NCI-H128 (cell line): ENCODE data around the gene PLEKHA7.
A peak's percentile ranks its signal among the peaks of the same experiment; 100 is the strongest.
"Not testable (repeated sequence)": the region's sequence is repeated elsewhere in the genome, so short reads cannot be mapped to it uniquely, and the experiment has no call there.

Source experiments
- DNase-seq: peaks from one replicate; lab custom pipeline; 2025; ENCODE audit not compliant: unreplicated experiment; lab: John Stamatoyannopoulos, UW

Gene PLEKHA7

DNA sequence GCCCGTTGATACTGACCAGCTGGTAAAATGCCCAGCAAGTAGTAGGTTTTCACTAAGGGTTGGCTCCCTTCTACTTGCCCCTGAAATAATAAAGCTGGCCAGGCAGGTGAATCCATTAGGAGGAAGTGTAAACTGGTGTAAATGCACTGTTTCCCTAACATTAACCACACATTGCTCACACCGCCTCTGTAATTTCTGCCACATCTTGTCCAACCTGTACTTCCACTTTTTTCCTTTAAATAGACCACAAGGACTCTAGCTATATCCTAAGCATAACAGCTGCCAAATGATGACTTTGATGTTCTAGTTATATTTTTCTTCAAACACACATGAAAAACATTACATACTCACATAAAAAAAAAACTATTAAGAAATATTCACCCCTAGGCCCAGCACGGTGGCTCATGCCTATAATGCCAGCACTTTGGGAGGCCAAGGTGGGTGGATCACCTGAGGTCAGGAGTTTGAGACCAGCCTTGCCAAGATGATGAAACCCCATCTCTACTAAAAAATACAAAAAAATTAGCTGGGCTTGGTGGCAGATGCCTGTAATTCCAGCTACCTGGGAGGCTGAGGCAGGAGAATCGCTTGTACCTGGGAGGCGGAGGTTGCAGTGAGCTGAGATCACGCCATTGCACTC, 95.6 kb downstream of the PLEKHA7 start:
- DNase-seq = not testable (repeated sequence)

DNA sequence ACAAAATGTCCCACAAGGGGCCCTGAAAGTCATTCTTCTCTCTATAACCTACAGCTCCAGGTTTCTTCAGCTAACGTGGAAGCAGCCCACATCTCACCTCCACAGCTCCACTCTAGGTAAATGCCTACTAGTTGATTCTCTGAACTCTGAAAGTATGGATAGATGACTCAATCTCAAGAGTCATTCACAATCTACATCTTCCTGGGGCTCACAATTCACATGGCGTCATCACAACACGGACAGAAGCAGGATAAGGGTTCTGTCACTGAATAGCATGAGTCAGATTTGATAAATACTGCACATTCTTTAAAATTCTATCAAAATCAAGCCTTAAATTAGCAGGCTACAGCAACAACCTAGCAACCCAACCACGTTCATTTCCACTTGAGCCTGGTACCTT, 96.3 kb downstream of the PLEKHA7 start:
- DNase-seq = no peak

- DNase-seq = peak; percentile 66
Observed at GRCh38 chr11:16912692-16913111, 101.5 kb downstream of the PLEKHA7 start.

DNA sequence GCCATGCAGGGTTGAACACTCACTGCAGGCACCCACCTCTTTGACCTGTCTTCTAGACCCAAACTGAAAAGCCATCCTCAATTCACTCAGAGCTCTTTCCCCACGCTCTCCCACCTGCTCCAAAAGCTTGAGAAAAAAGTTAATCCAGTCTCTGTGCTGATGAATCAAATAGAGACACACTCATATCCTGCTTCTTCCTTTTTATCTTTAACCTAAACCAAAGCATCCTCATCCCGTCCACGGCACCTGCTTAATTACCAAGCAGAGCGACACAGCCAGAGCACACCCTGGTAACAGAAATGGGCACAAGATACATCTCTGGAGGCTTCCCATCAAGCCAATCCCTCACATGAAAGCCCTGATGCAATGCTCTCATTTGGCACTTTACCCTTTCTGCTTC, 102.6 kb downstream of the PLEKHA7 start:
- DNase-seq = no peak

DNA sequence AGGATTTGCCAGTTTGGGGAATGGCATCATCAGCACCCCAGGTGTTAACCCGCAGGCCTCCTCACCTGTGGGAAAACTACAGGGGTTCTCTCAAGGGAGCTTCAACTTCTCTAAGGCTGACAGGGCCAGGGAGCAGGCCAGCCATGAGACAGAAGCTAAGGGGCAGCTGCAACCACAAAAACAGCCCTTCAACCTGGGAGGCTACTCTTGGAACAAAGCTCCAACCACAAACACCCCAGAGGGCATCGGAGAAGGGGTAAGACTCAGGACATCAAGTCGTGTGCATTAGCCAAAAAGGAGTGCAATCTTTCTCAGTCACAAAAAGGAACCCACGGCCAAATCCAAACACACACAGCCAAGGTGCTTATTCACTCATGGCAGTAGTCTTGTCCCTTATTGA, 103.0 kb downstream of the PLEKHA7 start:
- DNase-seq = no peak

GRCh38 chr11:16909359-16910035, 104.7 kb downstream of the PLEKHA7 start:
- no peak for DNase-seq

DNA sequence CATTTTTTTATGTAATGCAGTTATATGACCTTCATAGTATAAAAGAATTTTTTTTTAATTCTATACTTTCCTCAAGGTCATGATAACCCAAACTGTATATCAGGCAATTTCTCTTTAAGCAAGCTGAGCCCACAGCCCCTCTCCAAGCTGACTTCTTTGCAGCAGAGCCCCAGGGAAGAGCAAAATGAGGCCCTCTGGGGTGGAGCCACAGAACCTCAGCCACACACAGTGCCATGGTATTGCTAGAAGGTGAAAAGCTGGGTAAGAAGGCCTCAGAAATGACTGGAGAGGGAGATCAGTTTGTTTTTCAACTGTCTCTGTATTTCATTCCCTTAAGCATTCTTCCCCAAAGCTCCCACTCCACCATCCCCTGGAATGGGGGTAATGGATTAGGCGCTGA, 108.8 kb downstream of the PLEKHA7 start:
- no peak for DNase-seq

GRCh38 chr11:16904761-16905160, 109.5 kb downstream of the PLEKHA7 start:
- not testable (repeated sequence) for DNase-seq

- no peak for DNase-seq
Observed at GRCh38 chr11:16902781-16903378, 111.3 kb downstream of the PLEKHA7 start.

DNA sequence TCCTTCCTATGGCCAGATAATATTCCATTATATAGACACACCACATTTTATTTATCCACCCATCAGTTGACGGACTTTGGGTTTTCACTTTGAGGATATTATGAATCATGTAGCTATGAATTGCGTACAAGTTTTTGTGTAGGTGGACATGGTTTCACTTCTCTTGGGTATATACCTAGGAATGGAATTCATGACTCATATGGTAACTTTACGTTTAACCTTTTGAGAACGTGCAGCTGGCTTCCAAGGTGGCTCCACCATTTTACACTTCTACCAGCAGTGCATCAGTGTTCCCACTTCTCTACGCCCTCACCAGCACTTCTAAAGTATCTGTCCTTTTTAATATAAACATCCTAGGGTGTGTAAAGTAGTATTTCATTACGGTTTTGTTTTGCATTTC, 112.0 kb downstream of the PLEKHA7 start:
- no peak for DNase-seq

DNA sequence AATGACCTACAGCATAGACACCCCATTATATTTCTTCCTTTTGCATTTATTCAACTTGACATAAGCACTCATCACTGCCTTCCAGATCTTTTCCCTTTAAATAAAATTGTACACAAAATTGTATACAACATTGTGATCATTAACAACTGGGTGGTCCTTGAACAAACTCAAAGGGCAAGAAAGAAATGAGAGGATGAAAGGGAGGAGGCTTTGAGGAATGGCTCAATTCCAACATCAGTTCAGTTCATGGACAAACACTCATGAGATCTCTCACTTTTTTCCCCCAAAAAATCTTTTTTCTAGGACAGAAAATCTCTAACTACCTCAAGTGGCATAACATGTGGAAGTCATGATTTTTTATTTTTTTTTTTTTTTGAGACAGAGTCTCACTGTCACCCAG, 113.7 kb downstream of the PLEKHA7 start:
- no peak for DNase-seq

DNA sequence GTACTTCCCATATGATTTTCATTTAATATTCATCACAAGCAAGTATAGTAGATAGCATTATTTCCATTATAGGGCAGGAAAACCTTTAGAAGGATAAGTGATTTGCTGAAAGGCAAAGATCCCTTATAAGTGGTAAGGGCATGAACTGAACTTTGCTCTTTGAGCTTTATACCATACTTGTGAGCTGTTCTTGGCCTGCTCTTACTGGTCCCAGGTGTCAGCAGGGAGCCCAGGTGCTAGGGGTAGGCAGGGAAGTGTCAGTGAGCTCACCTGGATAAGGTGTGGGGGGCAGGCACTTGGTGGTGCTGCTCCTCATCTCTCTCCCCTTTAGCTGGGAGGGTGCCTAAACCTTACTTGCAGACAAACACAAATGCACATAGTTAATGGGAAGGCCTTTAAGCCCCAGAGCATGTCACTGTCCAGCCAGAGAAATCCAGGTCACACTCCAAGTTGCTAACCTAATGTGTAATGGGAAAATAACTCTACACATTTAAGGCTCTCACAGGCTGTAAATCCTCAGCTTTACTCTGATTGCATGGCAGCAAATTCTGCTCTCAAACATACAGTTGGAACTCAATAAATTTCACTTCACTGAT, 114.4 kb downstream of the PLEKHA7 start:
- DNase-seq = no peak

DNA sequence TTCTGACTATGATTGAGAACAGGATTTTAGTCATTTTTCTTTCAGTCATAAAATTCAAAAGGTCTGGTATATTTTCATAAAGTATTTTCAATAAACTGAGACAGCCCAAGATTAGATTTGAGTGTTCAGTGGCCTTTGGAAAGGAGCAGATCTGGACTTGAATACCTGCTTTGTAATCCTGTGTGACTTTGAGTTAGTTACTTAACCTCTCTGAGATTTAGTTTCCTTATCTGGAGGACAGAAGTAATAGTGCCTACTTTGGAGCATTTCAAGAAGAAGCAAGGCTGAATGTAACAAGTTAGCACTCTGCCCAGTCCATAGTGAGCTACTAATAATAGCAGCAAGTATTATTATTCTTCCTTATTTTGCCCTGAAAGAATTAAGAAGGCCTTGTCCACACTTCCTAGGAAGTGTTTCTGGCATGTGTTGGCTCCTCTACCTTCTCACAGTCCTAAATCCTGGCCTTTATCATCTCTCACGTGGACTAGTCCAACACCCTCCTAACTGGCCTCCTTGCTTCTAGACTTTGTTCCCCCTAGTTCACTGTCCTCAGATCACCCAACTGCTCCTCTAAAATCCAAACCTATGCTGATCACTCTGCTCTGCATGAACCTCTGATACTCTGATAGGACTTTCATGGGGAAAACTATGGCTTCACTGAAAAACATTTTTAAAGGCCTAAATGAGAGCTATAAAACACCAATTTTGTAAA, 115.8 kb downstream of the PLEKHA7 start:
- DNase-seq = no peak

- DNase-seq = peak; percentile 100
Observed at GRCh38 chr11:16897470-16898061, 116.6 kb downstream of the PLEKHA7 start.

- DNase-seq = no peak
Observed at GRCh38 chr11:16896729-16897469, 117.3 kb downstream of the PLEKHA7 start.

DNA sequence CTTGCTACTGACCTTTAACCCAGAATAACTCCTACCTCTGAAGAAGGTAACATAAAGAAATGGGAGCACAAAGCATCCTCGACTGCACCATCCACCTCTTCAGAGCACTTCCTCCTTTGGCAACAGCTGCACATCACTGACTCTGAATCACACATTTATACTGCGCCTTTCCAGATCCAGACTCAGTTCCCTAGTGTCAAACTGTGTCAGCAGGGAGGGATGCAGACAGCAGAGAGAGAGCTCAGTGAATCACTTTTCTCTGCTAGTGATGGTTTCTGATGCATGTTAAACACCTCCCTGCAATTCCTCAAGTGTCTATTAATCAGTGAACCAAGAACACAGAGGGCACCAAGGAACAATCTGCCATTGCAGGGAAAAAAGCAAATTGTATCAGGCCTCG, 118.9 kb downstream of the PLEKHA7 start:
- no peak for DNase-seq

GRCh38 chr11:16893456-16894066, 120.7 kb downstream of the PLEKHA7 start:
- DNase-seq = no peak

DNA sequence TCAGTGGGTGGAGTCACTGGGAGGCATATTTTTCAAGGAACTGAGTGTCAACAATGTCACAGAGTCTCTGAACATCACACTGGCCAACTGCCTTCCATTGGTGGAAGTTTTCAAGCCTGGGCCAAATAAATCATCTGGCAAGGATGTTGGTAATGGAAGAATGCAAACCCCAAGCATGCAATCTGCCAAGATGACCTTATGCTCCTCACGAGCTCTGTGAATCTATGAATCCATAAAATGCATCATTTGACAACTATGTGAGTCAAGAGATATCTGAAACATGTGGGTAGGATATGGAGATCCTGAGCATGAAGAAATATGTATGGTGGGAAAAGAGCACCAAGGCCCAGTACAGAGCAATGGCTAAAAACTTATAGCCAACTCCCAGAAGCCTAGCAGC, 122.2 kb downstream of the PLEKHA7 start:
- no peak for DNase-seq

DNA sequence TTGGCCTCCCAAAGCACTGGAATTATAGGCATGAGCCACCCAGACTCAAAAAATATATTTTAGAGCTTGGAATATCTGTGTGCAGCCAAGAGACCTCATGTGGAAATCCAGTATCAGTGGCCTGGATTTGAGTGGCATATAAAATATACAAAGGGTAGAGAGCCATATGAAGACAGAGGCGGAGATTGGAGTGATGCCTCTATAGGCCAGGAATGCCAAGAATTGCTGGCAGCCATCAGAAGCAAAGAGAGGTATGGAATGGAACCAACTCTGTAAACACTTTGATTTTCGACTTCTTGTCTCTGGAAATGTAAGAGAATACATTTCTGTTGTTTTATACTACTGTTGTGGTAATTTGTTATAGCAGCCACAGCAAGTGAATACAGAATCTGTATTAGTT, 123.0 kb downstream of the PLEKHA7 start:
- no peak for DNase-seq

GRCh38 chr11:16890442-16890841, 123.8 kb downstream of the PLEKHA7 start:
- no peak for DNase-seq
